Lower leg skin (tissue), 4 donors: Measurements from ENCODE around the gene SPATS1. TPM values are rescaled to one million over a fixed set of nuclear protein-coding genes. Genes with fewer than 3 reads are reported as not detected.

Experiments used
- DNase-seq, 2 donors: peaks; one replicate each; pipeline ENCODE4 v3.0.0-alpha.2; 2019; ENCODE audit warnings: low spot score in 2 of 2
- H3K4me3 ChIP-seq: fragments of 200-600 bp; sonication (generic); 2 replicates; pipeline ENCODE4 v1.5.1; 2017; ENCODE audit warnings: mild to moderate bottlenecking, low read depth; ENCODE audit not compliant: poor library complexity, severe bottlenecking
- POLR2A ChIP-seq, 2 donors: fragments of 450-650 bp; IDR thresholded peaks; one replicate each; pipeline ENCODE4 v1.6.1; 2016 to 2017; ENCODE audit warnings: antibody characterized with exemption in 2 of 2, mild to moderate bottlenecking in 1 of 2, moderate library complexity in 1 of 2
- WGBS, 2 donors: methylation state at CpG; one replicate each; pipeline ENCODE4 v1.1.5; 2018; 5-methylcytosine and 5-hydroxymethylcytosine counted together
- intact Hi-C: fragments of 100-400 bp; cut with DNase I; formaldehyde crosslinking; loops from one replicate; pipeline ENCODE4 v1.15.0; 2023; ENCODE audit warnings: low total_unique reads
- total RNA-seq, 4 donors: library from RNA; depleted of rRNA; stranded (reverse); fragments of >200 nt; gene quantifications; one replicate each; pipeline ENCODE4 v1.1.0, GENCODE V29; 2016
- TF ChIP-seq, protein P1 (sequence below), 3 donors: fragments of 450-650 bp; IDR thresholded peaks; one replicate each; pipeline ENCODE4 v1.5.1; 2016; ENCODE audit warnings: antibody characterized with exemption in 3 of 3, mild to moderate bottlenecking in 3 of 3, moderate library complexity in 2 of 3

The SPATS1 gene
- total RNA-seq, 4 donors from 2014 or later, result 0.23 TPM; not detected in 3

DNA sequence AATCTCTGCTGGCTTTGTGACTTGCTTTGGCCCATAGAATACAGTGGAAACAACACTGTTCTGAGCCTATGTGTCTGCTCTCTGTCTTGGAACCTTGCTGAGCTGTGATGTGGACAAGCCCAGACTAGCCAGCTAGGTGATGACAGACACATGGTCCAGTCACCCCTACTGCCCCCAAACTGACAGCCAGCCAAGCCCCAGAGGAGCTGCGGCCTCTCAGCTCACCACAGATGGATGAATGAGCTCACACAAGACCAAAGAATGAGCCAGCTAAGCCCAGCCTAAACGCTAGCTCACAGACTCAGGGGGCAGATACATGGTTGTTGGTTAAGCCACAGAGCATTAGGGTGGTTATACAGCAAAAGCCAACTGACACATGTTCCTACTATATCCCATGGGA, 33.4 kb upstream of the SPATS1 start:
- intact Hi-C loops, result no loop called here
- 46 to 77% methylated on average over 2 of the region's 2 CpGs for WGBS, 2 donors
- TF ChIP-seq, protein P1, sequence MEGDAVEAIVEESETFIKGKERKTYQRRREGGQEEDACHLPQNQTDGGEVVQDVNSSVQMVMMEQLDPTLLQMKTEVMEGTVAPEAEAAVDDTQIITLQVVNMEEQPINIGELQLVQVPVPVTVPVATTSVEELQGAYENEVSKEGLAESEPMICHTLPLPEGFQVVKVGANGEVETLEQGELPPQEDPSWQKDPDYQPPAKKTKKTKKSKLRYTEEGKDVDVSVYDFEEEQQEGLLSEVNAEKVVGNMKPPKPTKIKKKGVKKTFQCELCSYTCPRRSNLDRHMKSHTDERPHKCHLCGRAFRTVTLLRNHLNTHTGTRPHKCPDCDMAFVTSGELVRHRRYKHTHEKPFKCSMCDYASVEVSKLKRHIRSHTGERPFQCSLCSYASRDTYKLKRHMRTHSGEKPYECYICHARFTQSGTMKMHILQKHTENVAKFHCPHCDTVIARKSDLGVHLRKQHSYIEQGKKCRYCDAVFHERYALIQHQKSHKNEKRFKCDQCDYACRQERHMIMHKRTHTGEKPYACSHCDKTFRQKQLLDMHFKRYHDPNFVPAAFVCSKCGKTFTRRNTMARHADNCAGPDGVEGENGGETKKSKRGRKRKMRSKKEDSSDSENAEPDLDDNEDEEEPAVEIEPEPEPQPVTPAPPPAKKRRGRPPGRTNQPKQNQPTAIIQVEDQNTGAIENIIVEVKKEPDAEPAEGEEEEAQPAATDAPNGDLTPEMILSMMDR (IDR thresholded peaks at IDR 0.05), result no peak
- DNase-seq, result no peak
- no peak overlapping the region for H3K4me3 ChIP-seq

DNA sequence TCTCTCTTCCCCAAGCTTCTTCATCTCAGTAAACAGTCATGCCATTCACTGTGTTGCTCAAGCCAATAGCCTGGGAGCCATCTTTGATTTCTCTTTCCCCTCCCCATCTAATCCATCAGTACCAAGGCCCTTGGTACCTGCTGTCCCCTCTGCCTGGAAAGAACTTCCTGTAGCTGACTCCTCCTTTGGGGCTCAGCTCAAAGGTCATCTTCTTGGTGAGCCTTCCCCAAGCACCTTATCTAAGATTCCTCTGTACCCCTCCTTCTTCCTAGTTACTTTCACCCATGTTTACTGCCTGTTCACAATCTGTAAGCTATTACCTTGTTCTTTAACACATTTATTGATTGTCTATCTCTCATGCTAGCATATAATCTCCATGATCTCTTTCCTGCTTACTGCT, 32.8 kb upstream of the SPATS1 start:
- no peak overlapping the region for H3K4me3 ChIP-seq
- intact Hi-C loops, result no loop called here
- no peak for TF ChIP-seq POLR2A (IDR thresholded peaks at IDR 0.05)
- TF ChIP-seq, protein P1 (IDR thresholded peaks at IDR 0.05), result no peak
- no peak for DNase-seq

DNA sequence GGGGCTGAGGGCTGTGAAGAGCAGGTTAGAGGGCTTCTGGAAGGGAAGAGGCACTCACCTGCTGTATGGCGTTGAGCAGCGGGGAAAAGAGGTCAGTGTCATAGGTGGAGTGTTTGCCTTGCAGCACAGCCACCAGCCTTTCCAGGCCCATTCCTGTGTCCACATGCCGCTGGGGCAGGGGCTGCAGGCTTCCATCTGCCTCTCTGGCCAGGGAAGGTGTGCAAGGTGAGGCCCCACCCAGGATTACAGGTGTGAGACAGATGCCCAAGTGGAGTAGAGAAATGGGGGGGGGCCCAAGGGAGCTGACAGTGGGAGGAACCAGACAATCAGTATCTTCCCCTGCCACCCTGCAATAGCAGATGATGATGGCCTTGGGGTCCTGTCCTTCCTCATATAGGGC, 32.2 kb upstream of the SPATS1 start:
- DNase-seq, result no peak
- no peak overlapping the region for H3K4me3 ChIP-seq
- 99 to 100% methylated on average over 2 to 3 of the region's 3 CpGs for WGBS, 2 donors
- TF ChIP-seq POLR2A (IDR thresholded peaks at IDR 0.05), result no peak
- TF ChIP-seq, protein P1 (IDR thresholded peaks at IDR 0.05), result no peak
- intact Hi-C loops, result no loop called here

DNA sequence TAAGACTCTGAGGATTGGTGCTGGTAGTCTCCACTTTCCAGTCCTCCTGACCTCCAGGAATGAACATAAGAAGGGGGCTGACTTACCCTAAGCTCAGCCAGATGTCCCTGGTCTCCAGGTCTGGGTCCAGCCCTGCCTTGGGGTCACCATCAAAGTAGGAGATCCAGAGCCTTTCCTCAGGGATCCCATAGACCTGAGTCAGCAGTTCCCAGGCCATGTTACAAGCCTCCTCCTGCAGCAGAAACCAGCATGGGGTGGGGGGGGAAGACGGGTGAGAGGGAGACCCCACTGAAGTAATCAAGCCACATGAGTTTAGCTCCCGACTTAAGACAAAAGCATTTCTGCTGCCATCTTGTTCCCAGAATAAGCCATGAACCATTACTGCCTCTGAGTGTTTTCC, 31.1 kb upstream of the SPATS1 start:
- H3K4me3 ChIP-seq, result no peak overlapping the region
- no peak for DNase-seq
- TF ChIP-seq, protein P1 (IDR thresholded peaks at IDR 0.05), result no peak
- no peak for TF ChIP-seq POLR2A (IDR thresholded peaks at IDR 0.05)
- intact Hi-C loops, result no loop called here
- WGBS, 2 donors, result 64 to 97% methylated on average over 2 of the region's 2 CpGs

DNA sequence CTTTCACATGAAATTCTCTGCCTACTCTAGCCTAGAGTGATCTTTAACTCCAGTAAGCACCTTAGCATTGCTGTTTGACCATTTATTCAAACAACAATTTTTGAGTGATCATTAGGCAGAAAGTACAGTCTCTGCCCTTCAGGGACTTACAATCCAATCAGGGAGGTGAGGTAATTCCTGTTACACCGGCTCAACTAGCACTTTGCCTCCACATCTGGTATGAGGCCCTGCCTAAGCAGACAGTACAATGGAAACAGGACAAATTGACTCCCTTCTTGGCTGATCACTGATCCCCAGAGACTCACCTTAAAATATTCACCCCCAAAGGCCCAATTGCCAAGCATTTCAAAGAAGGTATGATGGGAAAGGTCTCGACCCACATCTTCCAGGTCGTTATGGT, 30.7 kb upstream of the SPATS1 start:
- TF ChIP-seq POLR2A (IDR thresholded peaks at IDR 0.05), result no peak
- TF ChIP-seq, protein P1 (IDR thresholded peaks at IDR 0.05), result no peak
- intact Hi-C loops, result no loop called here
- no peak overlapping the region for H3K4me3 ChIP-seq
- DNase-seq, result no peak
- 60 to 80% methylated on average over 3 of the region's 3 CpGs for WGBS, 2 donors
